Keratinocyte (primary cell): ENCODE results near the gene OR2AK2. TPM values are rescaled to one million over a fixed set of nuclear protein-coding genes. Genes with fewer than 3 reads are reported as not detected.

Source experiments
- DNase-seq: peaks from one replicate; pipeline ENCODE4 v3.0.0-alpha.2; 2011; ENCODE audit warnings: low read depth, missing footprints, low spot score
- FAIRE-seq: peaks from 2 replicates; lab custom pipeline; 2011; peaks lifted over from hg19 to GRCh38; lab: Jason Lieb, UNC
- H2AFZ ChIP-seq: 2 replicates; pipeline ENCODE4 v1.6.0; 2012; ENCODE audit warnings: low read length, control low read depth, inconsistent platforms; ENCODE audit not compliant: control insufficient read depth
- H3K27ac ChIP-seq: 2 replicates; pipeline ENCODE4 v1.5.1; 2011; ENCODE audit warnings: low read length; ENCODE audit not compliant: control insufficient read depth, insufficient read depth
- H3K27me3 ChIP-seq: 3 replicates; pipeline ENCODE4 v1.6.0; 2011; ENCODE audit warnings: low read length; ENCODE audit not compliant: control insufficient read depth, insufficient read depth; ENCODE audit errors: extremely low read depth
- H3K36me3 ChIP-seq, 2 experiments: 2 replicates in 1 of 2; 3 replicates in 1 of 2; pipeline ENCODE4 v1.5.1; 2011; ENCODE audit warnings: low read length in 2 of 2, mild to moderate bottlenecking in 1 of 2; ENCODE audit not compliant: control insufficient read depth in 2 of 2, insufficient read depth in 2 of 2; ENCODE audit errors: extremely low read depth in 1 of 2
- H3K4me1 ChIP-seq: 3 replicates; pipeline ENCODE4 v1.5.1; 2011; ENCODE audit warnings: low read length; ENCODE audit not compliant: control insufficient read depth, insufficient read depth; ENCODE audit errors: extremely low read depth
- H3K4me2 ChIP-seq: 3 replicates; pipeline ENCODE4 v1.6.0; 2011; ENCODE audit warnings: low read depth, low read length; ENCODE audit not compliant: control insufficient read depth, insufficient read depth; ENCODE audit errors: extremely low read depth
- H3K4me3 ChIP-seq, 3 experiments: fragments of 200-600 bp in 1 of 3; sonication (generic) in 1 of 3; 2 replicates in 2 of 3; 3 replicates in 1 of 3; pipeline ENCODE4 v1.5.1; 2011 to 2016; ENCODE audit warnings: low read length in 3 of 3, mild to moderate bottlenecking in 3 of 3, control low read depth in 2 of 3, inconsistent platforms in 1 of 3, low read depth in 1 of 3, mixed read lengths in 1 of 3, mixed run types in 1 of 3, moderate library complexity in 1 of 3; ENCODE audit not compliant: control insufficient read depth in 2 of 3, insufficient read depth in 2 of 3; ENCODE audit errors: extremely low read depth in 1 of 3
- H3K79me2 ChIP-seq: 2 replicates; pipeline ENCODE4 v1.6.0; 2012; ENCODE audit warnings: low read length; ENCODE audit not compliant: control insufficient read depth, insufficient read depth
- H3K9ac ChIP-seq: 3 replicates; pipeline ENCODE4 v1.6.0; 2011; ENCODE audit warnings: low read length; ENCODE audit not compliant: control insufficient read depth, insufficient read depth; ENCODE audit errors: extremely low read depth
- H3K9me1 ChIP-seq: 3 replicates; pipeline ENCODE4 v1.6.0; 2011; ENCODE audit warnings: low read length; ENCODE audit not compliant: control insufficient read depth, insufficient read depth; ENCODE audit errors: extremely low read depth
- H3K9me3 ChIP-seq: 2 replicates; pipeline ENCODE4 v1.5.1; 2012; ENCODE audit warnings: low read depth, low read length; ENCODE audit not compliant: control insufficient read depth
- H4K20me1 ChIP-seq: 3 replicates; pipeline ENCODE4 v1.6.0; 2011; ENCODE audit warnings: low read length; ENCODE audit not compliant: control insufficient read depth, insufficient read depth; ENCODE audit errors: extremely low read depth
- EZH2 ChIP-seq: IDR thresholded peaks from one replicate; pipeline ENCODE4 v1.6.1; 2012; ENCODE audit warnings: inconsistent platforms, mild to moderate bottlenecking, low read length, moderate library complexity
- dilution Hi-C: fragments of 300-500 bp; cut with MboI; formaldehyde crosslinking; loops from one replicate; pipeline ENCODE4 v1.7.0; 2020; ENCODE audit warnings: low sequenced_read_pairs; ENCODE audit not compliant: extremely low pct_ligation_motif_present
- polyA plus RNA-seq, 5 experiments: library from polyadenylated mRNA; depleted of rRNA in 3 of 5; stranded (reverse) in 3 of 5; stranded (forward) in 1 of 5; unstranded in 1 of 5; fragments of >200 nt; gene quantifications; 1 replicate in 1 of 5; 2 replicates in 3 of 5; 3 replicates in 1 of 5; pipeline versions ENCODE4 v1.2.1 to v1.2.3, GENCODE V29; 2011 to 2012; ENCODE audit warnings: missing spikeins in 2 of 5, low read depth in 1 of 5, low replicate concordance in 1 of 5
- TF ChIP-seq, protein P1 (sequence below), 3 experiments: IDR thresholded peaks in 1 of 3; conservative IDR thresholded peaks in 1 of 3; optimal IDR thresholded peaks in 1 of 3; 2 replicates in 2 of 3; 3 replicates in 1 of 3; pipeline versions ENCODE3 to v1.5.1; 2011; ENCODE audit warnings: low read length in 3 of 3, mild to moderate bottlenecking in 3 of 3, moderate library complexity in 2 of 3, control low read depth in 1 of 3, inconsistent platforms in 1 of 3; ENCODE audit not compliant: insufficient read depth in 2 of 3; ENCODE audit errors: extremely low read depth in 1 of 3

OR2AK2 gene
- polyA plus RNA-seq, 1 donor (not counting 4 experiments of a cell fraction or from before 2014, with no cell fraction given), result not detected

- FAIRE-seq (no peak), DNase-seq (peak; percentile 11)
- dilution Hi-C loops, result no loop called here
- no peak overlapping the region for H3K4me2 ChIP-seq
- peak overlapping the region; percentile 22 for H3K27ac ChIP-seq
- H3K9me1 ChIP-seq, result no peaks in the 10 kb centered on the region
- H4K20me1 ChIP-seq, result no peaks in the 10 kb centered on the region
- H3K27me3 ChIP-seq, result no peaks in the 10 kb centered on the region
- H2AFZ ChIP-seq, result no peak overlapping the region
- no peak overlapping the region for H3K9ac ChIP-seq
- TF ChIP-seq, protein P1, sequence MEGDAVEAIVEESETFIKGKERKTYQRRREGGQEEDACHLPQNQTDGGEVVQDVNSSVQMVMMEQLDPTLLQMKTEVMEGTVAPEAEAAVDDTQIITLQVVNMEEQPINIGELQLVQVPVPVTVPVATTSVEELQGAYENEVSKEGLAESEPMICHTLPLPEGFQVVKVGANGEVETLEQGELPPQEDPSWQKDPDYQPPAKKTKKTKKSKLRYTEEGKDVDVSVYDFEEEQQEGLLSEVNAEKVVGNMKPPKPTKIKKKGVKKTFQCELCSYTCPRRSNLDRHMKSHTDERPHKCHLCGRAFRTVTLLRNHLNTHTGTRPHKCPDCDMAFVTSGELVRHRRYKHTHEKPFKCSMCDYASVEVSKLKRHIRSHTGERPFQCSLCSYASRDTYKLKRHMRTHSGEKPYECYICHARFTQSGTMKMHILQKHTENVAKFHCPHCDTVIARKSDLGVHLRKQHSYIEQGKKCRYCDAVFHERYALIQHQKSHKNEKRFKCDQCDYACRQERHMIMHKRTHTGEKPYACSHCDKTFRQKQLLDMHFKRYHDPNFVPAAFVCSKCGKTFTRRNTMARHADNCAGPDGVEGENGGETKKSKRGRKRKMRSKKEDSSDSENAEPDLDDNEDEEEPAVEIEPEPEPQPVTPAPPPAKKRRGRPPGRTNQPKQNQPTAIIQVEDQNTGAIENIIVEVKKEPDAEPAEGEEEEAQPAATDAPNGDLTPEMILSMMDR (optimal IDR thresholded peaks at IDR 0.05 in 1 of 3, IDR thresholded peaks at IDR 0.05 in 1 of 3, conservative IDR thresholded peaks at IDR 0.05 in 1 of 3; ENCODE audit: extremely low read depth in 1 of 3, insufficient read depth in 2 of 3, low read length in 3 of 3), result no peak
- TF ChIP-seq EZH2, result no peak
- no peak overlapping the region for H3K4me3 ChIP-seq
- H3K36me3 ChIP-seq, result no peaks in the 10 kb centered on the region
- H3K9me3 ChIP-seq, result no peaks in the 10 kb centered on the region
- no peaks in the 10 kb centered on the region for H3K79me2 ChIP-seq
- H3K4me1 ChIP-seq, result peaks cover 5% of the 10 kb centered on the region
Measured at GRCh38 chr1:247962911-247963588, 2.0 kb upstream of the OR2AK2 start.

- no peaks in the 10 kb centered on the region for H3K27me3 ChIP-seq
- H3K9me1 ChIP-seq, result no peaks in the 10 kb centered on the region
- no peak overlapping the region for H3K9ac ChIP-seq
- no peak for DNase-seq
- H4K20me1 ChIP-seq, result no peaks in the 10 kb centered on the region
- no peak for TF ChIP-seq EZH2
- TF ChIP-seq, protein P1 (optimal IDR thresholded peaks at IDR 0.05 in 1 of 3, IDR thresholded peaks at IDR 0.05 in 1 of 3, conservative IDR thresholded peaks at IDR 0.05 in 1 of 3; ENCODE audit: extremely low read depth in 1 of 3, insufficient read depth in 2 of 3, low read length in 3 of 3), result no peak
- H3K27ac ChIP-seq, result no peak overlapping the region
- no peak overlapping the region for H3K4me2 ChIP-seq
- dilution Hi-C loops, result no loop called here
- H3K4me3 ChIP-seq, result no peak overlapping the region
- FAIRE-seq, result no peak
- H3K4me1 ChIP-seq, result peaks cover 5% of the 10 kb centered on the region
- no peaks in the 10 kb centered on the region for H3K36me3 ChIP-seq
- no peak overlapping the region for H2AFZ ChIP-seq
- H3K9me3 ChIP-seq, result no peaks in the 10 kb centered on the region
- H3K79me2 ChIP-seq, result no peaks in the 10 kb centered on the region
Measured at GRCh38 chr1:247966532-247967204, 1.6 kb downstream of the OR2AK2 start.
